Ovary (tissue), 9 donors: ENCODE results near the gene RGS6. TPM values are rescaled to one million over a fixed set of nuclear protein-coding genes. Genes with fewer than 3 reads are reported as not detected.
A peak's percentile ranks its signal among the peaks of the same experiment; 100 is the strongest.

Experiments used
- DNase-seq, 5 donors: peaks; one replicate each; pipeline ENCODE4 v3.0.0-alpha.2; 2019 to 2020
- H3K27ac ChIP-seq, 2 donors: fragments of 200-600 bp; one replicate each; pipeline versions ENCODE4 v1.5.1 to v1.8.0; 2019 to 2022
- H3K27me3 ChIP-seq: fragments of 200-600 bp; one replicate; pipeline ENCODE4 v1.8.0; 2022
- H3K36me3 ChIP-seq: fragments of 200-600 bp; sonication (generic); one replicate; pipeline ENCODE4 v1.5.1; 2019
- H3K4me1 ChIP-seq: one replicate; pipeline ENCODE4 v1.8.1; 2013; ENCODE audit warnings: mild to moderate bottlenecking, moderate library complexity; ENCODE audit not compliant: insufficient read depth
- H3K4me3 ChIP-seq: fragments of 200-600 bp; sonication (generic); one replicate; pipeline ENCODE4 v1.5.1; 2017
- H3K9me3 ChIP-seq, 2 donors: fragments of 200-600 bp in 1 of 2; sonication (generic) in 1 of 2; one replicate each; pipeline versions ENCODE4 v1.5.1 to v1.8.1; 2013 to 2019; ENCODE audit warnings: mild to moderate bottlenecking in 1 of 2, moderate library complexity in 1 of 2
- CTCF ChIP-seq, 3 donors: fragments of 450-650 bp in 2 of 3; fragments of 200-600 bp in 1 of 3; IDR thresholded peaks; one replicate each; pipeline versions ENCODE4 v1.5.1 to v1.8.0; 2016 to 2022; ENCODE audit warnings: antibody characterized with exemption in 3 of 3, mild to moderate bottlenecking in 1 of 3
- EP300 ChIP-seq: sonication (generic); formaldehyde crosslinking; IDR thresholded peaks from one replicate; pipeline ENCODE4 v1.6.1; 2017; ENCODE audit warnings: antibody characterized with exemption
- POLR2A ChIP-seq: fragments of 450-650 bp; IDR thresholded peaks from one replicate; pipeline ENCODE4 v1.6.1; 2017; ENCODE audit warnings: antibody characterized with exemption, mild to moderate bottlenecking, moderate library complexity
- WGBS, 3 donors: extraction: QIAGEN DNeasy Blood & Tissue Kit in 1 of 3; methylation state at CpG; one replicate each; pipeline versions ENCODE4 v1.1.5 to v1.1.7; 2013 to 2017; 5-methylcytosine and 5-hydroxymethylcytosine counted together
- intact Hi-C, 4 donors: fragments of 100-400 bp; cut with DNase I; formaldehyde crosslinking; loops; one replicate each; pipeline versions ENCODE4 v1.11.0 to v1.15.1; 2022 to 2023
- polyA plus RNA-seq, 2 donors: library from polyadenylated mRNA; stranded (reverse); fragments of 200-250 nt in 1 of 2; fragments of 350-450 nt in 1 of 2; fragmentation: Illumina TruSeq in 1 of 2; extraction: RNeasy Lipid Tissue Mini Kit (QIAGEN cat#74804) in 1 of 2; gene quantifications; one replicate each; pipeline ENCODE4 v1.2.3, GENCODE V29; 2013 to 2014
- total RNA-seq, 7 donors: library from RNA; depleted of rRNA in 2 of 7; stranded (reverse); fragments of >200 nt in 2 of 7; fragmentation: NEBNext Ultra II Directional in 3 of 7; extraction: Animal tissue kit (Norgen Biotek cat#: 25700) in 3 of 7; gene quantifications; one replicate each; pipeline versions ENCODE4 v1.1.0 to v1.2.4, GENCODE V29; 2016 to 2023
- donor health status: DM: no; HTN: no; CAD: no; lungs with moderate emphysema.
- donor health status: DM: no; HTN: no; CAD: no.
- donor health status: Bipolar disorder and iron deficiency.
- donor health status: DM: yes; HTN: yes; CAD: no.
- donor health status: DM: no; HTN: no; CAD: no.
- donor health status: DM: yes; HTN: yes; CAD: no.

The RGS6 gene
- total and polyA plus RNA-seq, 9 donors: 0.53 to 6.9 (median 1.1) TPM

DNA sequence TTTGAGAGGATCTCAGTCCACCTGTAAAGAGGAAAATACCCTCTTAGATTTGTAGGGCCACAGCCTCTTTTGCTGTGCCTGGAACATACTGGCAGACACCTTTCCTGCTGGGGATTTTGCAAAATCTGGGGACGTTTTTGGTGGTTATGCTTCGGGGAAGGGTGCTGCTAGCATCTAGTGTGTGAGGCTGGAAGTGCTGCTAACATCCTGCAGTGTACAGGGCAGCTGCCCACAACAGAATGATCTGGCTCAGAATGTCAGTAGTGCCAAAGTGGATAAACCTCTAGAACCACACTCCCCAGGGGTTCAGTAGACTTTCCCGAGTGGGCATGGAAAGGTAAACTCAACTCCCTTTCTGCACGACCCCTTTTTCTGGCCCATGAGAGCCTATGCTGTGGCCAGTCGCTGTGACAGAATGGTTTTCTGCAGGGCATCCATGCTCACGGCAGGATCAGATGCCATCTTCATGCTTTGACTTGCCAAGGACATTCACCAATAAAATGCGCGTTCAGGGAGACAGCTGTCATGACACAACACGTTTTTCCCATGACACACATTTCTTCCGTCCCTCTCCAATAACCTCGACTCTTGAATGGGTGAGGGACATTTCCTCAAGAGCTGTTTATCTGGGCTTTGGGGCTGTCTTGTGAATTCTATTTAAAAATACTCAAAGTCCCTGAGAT lies 240.9 kb downstream of the RGS6 start:
- H3K36me3 ChIP-seq: no peaks in the 10 kb centered on the region

DNA sequence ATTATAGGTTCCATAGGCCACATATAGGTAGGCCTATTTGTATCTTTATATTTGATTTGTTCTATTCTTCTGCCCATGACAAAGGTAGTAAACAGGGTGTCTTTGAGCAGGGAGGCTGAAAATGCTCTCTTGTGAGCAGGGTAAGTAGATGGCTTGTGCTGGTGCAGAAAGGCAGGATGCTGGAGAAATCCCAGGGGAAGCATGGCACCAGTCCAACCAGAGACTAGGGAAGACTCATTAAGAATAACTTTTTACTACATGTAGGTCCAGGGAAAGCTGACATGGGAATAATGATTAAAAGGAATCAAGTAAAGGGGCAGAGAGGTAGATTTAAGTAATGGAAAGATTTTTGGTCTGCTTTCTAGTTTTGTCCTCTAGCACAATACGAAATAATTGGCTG lies 245.0 kb downstream of the RGS6 start:
- intact Hi-C loops: no loop called here

More for the DNA sequence above, 240.9 kb downstream of the RGS6 start:
- 77 to 81% (median 78%) methylated on average over 11 of the region's 11 CpGs for WGBS, 3 donors
- no peaks in the 10 kb centered on the region for H3K4me1 ChIP-seq
- no peak overlapping the region for H3K4me3 ChIP-seq
- no peak overlapping the region for H3K27ac ChIP-seq
- H3K27me3 ChIP-seq: no peaks in the 10 kb centered on the region
- H3K9me3 ChIP-seq: no peaks in the 10 kb centered on the region
- DNase-seq: no peak
- TF ChIP-seq EP300 (no peak), POLR2A (no peak), CTCF (IDR thresholded peaks at IDR 0.05) (no peak)
- intact Hi-C loops: no loop called here

DNA sequence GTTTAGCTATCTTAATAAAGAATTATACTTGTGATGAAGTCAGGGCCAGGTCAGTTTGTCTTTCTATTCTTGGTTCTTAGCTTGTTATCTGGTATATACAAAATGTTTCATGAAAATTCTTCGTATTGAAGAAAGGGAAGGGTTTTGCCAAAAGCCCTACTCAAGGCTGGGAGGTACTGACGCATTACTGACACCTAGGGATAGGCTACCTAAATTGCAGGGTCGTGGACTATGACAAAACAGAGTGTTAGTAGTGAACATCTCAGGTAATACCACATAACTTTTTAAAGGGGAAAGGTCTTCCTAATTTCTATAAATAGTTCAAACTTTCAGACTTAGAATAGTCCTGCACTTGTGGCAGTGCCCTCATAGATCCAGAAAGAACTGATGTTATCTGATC lies 246.3 kb downstream of the RGS6 start:
- TF ChIP-seq CTCF (IDR thresholded peaks at IDR 0.05): no peak
- no peak for TF ChIP-seq EP300
- no peak for TF ChIP-seq POLR2A
- no peaks in the 10 kb centered on the region for H3K4me1 ChIP-seq
- H3K9me3 ChIP-seq: peaks cover 0 to 2% of the 10 kb centered on the region in 2 donors
- no peak overlapping the region for H3K4me3 ChIP-seq
- intact Hi-C loops: no loop called here
- no peak for DNase-seq
- 32 to 45% (median 43%) methylated on average over 3 of the region's 3 CpGs for WGBS, 3 donors
- no peaks in the 10 kb centered on the region for H3K36me3 ChIP-seq
- no peaks in the 10 kb centered on the region for H3K27me3 ChIP-seq
- no peak overlapping the region for H3K27ac ChIP-seq

More for the DNA sequence above, 245.0 kb downstream of the RGS6 start:
- Histone ChIP-seq H3K36me3 (no peaks in the 10 kb centered on the region), H3K4me3 (no peak overlapping the region), H3K27me3 (no peaks in the 10 kb centered on the region), H3K27ac (no peak overlapping the region), H3K4me1 (no peaks in the 10 kb centered on the region), H3K9me3 (peaks cover 0 to 2% of the 10 kb centered on the region in 2 donors)
- WGBS, 3 donors: 77 to 83% (median 78%) methylated on average over 1 of the region's 1 CpG
- TF ChIP-seq POLR2A (no peak), EP300 (no peak), CTCF (IDR thresholded peaks at IDR 0.05) (no peak)
- peak in 1 of 5 donors; percentile 19 for DNase-seq

DNA sequence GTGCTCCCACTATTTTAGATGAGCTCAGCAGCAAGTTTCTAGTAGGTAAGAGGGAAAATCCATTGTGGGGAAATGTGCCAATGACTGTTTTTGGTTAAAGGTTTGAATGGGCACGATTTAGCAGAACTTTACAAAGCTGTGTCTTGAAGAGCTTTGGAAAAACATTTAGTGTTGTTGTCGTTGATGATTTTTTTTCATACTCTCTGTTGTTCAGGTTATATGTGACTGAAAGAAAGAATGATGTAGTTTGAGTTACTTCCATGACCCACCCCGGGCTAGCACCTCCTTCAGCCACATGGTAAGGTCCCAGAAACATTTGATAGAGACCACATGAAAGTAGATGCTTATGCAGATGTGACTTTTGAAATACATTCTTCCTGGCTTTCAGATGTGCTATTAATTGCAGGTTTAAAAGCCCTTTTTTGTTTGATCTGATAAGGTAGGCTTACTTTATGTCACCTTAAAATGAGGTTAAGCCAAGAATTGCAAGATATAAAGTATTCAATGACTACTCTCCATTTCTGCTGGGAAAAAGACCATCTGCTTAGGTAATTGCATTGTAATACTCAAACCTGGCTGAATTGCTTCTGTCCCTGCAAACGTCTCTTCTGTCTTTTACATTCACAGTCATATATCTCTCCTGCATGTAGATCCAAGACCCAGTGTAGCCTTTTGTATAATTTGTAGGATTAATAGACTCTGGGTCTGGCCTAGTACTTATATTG lies 250.6 kb downstream of the RGS6 start:
- intact Hi-C loops: no loop called here
- TF ChIP-seq POLR2A: no peak
- no peak for TF ChIP-seq EP300
- TF ChIP-seq CTCF (IDR thresholded peaks at IDR 0.05): no peak
- Histone ChIP-seq H3K4me1 (peaks cover 5% of the 10 kb centered on the region), H3K4me3 (no peak overlapping the region), H3K36me3 (no peaks in the 10 kb centered on the region), H3K27me3 (no peaks in the 10 kb centered on the region), H3K27ac (no peak overlapping the region), H3K9me3 (peaks cover 0 to 2% of the 10 kb centered on the region in 2 donors)
- 73 to 79% (median 77%) methylated on average over 4 of the region's 4 CpGs for WGBS, 3 donors
- no peak for DNase-seq
